Endothelial cell of umbilical vein (primary cell): ENCODE results near the gene YTHDF1. TPM values are rescaled to one million over a fixed set of nuclear protein-coding genes. Genes with fewer than 3 reads are reported as not detected.

ENCODE experiments used
- BruUV-seq: library from RNA; stranded (reverse); fragments of 400-500 nt; replicated peaks from 2 replicates; lab custom pipeline; 2021; lab: Mats Ljungman, UMichigan
- CTCF ChIA-PET: fragments of 300-600, 350-600 bp; sonication (Branson Sonifier 250); formaldehyde crosslinking; loops from one replicate; lab custom pipeline; 2021; ENCODE audit warnings: antibody characterized with exemption, inconsistent platforms; lab: Charles Lee
- POLR2A ChIA-PET: fragments of 300-600, 350-600 bp; sonication (Branson Sonifier 250); formaldehyde crosslinking; loops from one replicate; lab custom pipeline; 2021; ENCODE audit warnings: antibody characterized with exemption, inconsistent platforms; lab: Charles Lee
- DNase-seq: peaks from one replicate; pipeline ENCODE4 v3.0.0-alpha.2; 2011; ENCODE audit warnings: low read depth, low spot score
- FAIRE-seq: peaks from 2 replicates; lab custom pipeline; 2011; peaks lifted over from hg19 to GRCh38; lab: Jason Lieb, UNC
- H2AFZ ChIP-seq: 2 replicates; pipeline ENCODE4 v1.6.0; 2012; ENCODE audit warnings: low read depth, low read length, control low read depth, inconsistent platforms
- H3K27ac ChIP-seq: 2 replicates; pipeline ENCODE4 v1.5.1; 2011; ENCODE audit warnings: low read depth, mild to moderate bottlenecking, control low read depth, low read length, moderate library complexity; ENCODE audit not compliant: insufficient read depth
- H3K27me3 ChIP-seq, 2 experiments: 2 replicates each; pipeline versions ENCODE4 v1.6.0 to v1.6.1; 2011; ENCODE audit warnings: low read length in 2 of 2, mixed read lengths in 1 of 2; ENCODE audit not compliant: control insufficient read depth in 2 of 2, insufficient read depth in 2 of 2
- H3K36me3 ChIP-seq, 2 experiments: 2 replicates in 1 of 2; 3 replicates in 1 of 2; pipeline ENCODE4 v1.5.1; 2011; ENCODE audit warnings: low read length in 2 of 2, mild to moderate bottlenecking in 1 of 2, moderate library complexity in 1 of 2; ENCODE audit not compliant: control insufficient read depth in 2 of 2, insufficient read depth in 2 of 2; ENCODE audit errors: extremely low read depth in 1 of 2
- H3K4me1 ChIP-seq: 3 replicates; pipeline ENCODE4 v1.5.1; 2011; ENCODE audit warnings: mild to moderate bottlenecking, low read length; ENCODE audit not compliant: control insufficient read depth, insufficient read depth; ENCODE audit errors: extremely low read depth
- H3K4me2 ChIP-seq: 2 replicates; pipeline ENCODE4 v1.6.1; 2011; ENCODE audit warnings: low read length, control low read depth, mixed read lengths; ENCODE audit not compliant: insufficient read depth
- H3K4me3 ChIP-seq, 3 experiments: fragments of 200-600 bp in 1 of 3; sonication (generic), shearing (Covaris generic) in 1 of 3; replicated peaks in 1 of 3; 2 replicates each; pipeline ENCODE4 v1.5.1; 2011 to 2016; ENCODE audit warnings: control low read depth in 3 of 3, low read length in 3 of 3, mild to moderate bottlenecking in 2 of 3, inconsistent platforms in 1 of 3, low read depth in 1 of 3, moderate library complexity in 1 of 3; ENCODE audit not compliant: insufficient read depth in 1 of 3
- H3K79me2 ChIP-seq: 2 replicates; pipeline ENCODE4 v1.6.0; 2012; ENCODE audit warnings: low read length, inconsistent platforms; ENCODE audit not compliant: control insufficient read depth, insufficient read depth
- H3K9ac ChIP-seq: replicated peaks from 2 replicates; pipeline ENCODE3; 2011; ENCODE audit warnings: low read length, control low read depth; ENCODE audit not compliant: insufficient read depth; ENCODE audit errors: extremely low read depth
- H3K9me1 ChIP-seq: replicated peaks from 3 replicates; pipeline ENCODE4 v1.6.0; 2011; ENCODE audit warnings: mild to moderate bottlenecking, low read length; ENCODE audit not compliant: control insufficient read depth, insufficient read depth; ENCODE audit errors: extremely low read depth
- H3K9me3 ChIP-seq: replicated peaks from 2 replicates; pipeline ENCODE4 v1.5.1; 2012; ENCODE audit warnings: low read length, inconsistent platforms; ENCODE audit not compliant: control insufficient read depth, insufficient read depth
- H4K20me1 ChIP-seq: replicated peaks from 2 replicates; pipeline ENCODE3; 2011; ENCODE audit warnings: mild to moderate bottlenecking, low read length; ENCODE audit not compliant: control insufficient read depth, insufficient read depth; ENCODE audit errors: extremely low read depth
- CTCF ChIP-seq, 2 donors: IDR thresholded peaks; 1 replicate in 1 of 2; 2 replicates in 1 of 2; pipeline ENCODE4 v1.5.1; 2011; ENCODE audit warnings: low read length in 2 of 2, mild to moderate bottlenecking in 2 of 2, moderate library complexity in 2 of 2, control low read depth in 1 of 2, inconsistent platforms in 1 of 2, low read depth in 1 of 2; ENCODE audit not compliant: insufficient read depth in 1 of 2; ENCODE audit errors: extremely low read depth in 1 of 2
- EZH2 ChIP-seq: IDR thresholded peaks from 2 replicates; pipeline ENCODE4 v1.6.1; 2012; ENCODE audit warnings: borderline replicate concordance, low read depth, mild to moderate bottlenecking, moderate library complexity, low read length, inconsistent platforms; ENCODE audit not compliant: severe bottlenecking
- FOS ChIP-seq: IDR thresholded peaks from 2 replicates; pipeline ENCODE4 v1.6.1; 2011; ENCODE audit warnings: mild to moderate bottlenecking, low read length, moderate library complexity, borderline replicate concordance; ENCODE audit not compliant: insufficient read depth
- GATA2 ChIP-seq: IDR thresholded peaks from 2 replicates; pipeline ENCODE4 v1.7.0; 2011; ENCODE audit warnings: low read depth, mild to moderate bottlenecking, moderate library complexity, mixed read lengths, low read length; ENCODE audit not compliant: insufficient read length, insufficient read depth
- JUN ChIP-seq: IDR thresholded peaks from 2 replicates; pipeline ENCODE4 v1.6.1; 2011; ENCODE audit warnings: borderline replicate concordance, low read depth; ENCODE audit not compliant: insufficient read length, insufficient read depth
- MAX ChIP-seq: IDR thresholded peaks from 2 replicates; pipeline ENCODE4 v1.6.1; 2011; ENCODE audit not compliant: insufficient read depth, insufficient read length
- MYC ChIP-seq: IDR thresholded peaks from one replicate; pipeline ENCODE4 v1.6.1; 2011; ENCODE audit warnings: mild to moderate bottlenecking, low read depth, low read length
- POLR2A ChIP-seq: IDR thresholded peaks from 2 replicates; pipeline ENCODE4 v1.6.1; 2012; ENCODE audit warnings: low read depth, mild to moderate bottlenecking, control low read depth, low read length
- POLR2AphosphoS5 ChIP-seq: IDR thresholded peaks from 2 replicates; pipeline ENCODE4 v1.6.1; 2012; ENCODE audit warnings: low read depth, mild to moderate bottlenecking, control low read depth, low read length, moderate library complexity; ENCODE audit not compliant: insufficient read depth
- dilution Hi-C: fragments of 300-500 bp; cut with MboI; formaldehyde crosslinking; loops from one replicate; pipeline ENCODE4 v1.15.0; 2019; ENCODE audit warnings: low sequenced_read_pairs; ENCODE audit not compliant: extremely low pct_ligation_motif_present
- intact Hi-C: fragments of 100-400 bp; cut with micrococcal nuclease; formaldehyde crosslinking; loops from one replicate; pipeline ENCODE4 v1.10.0; 2022
- polyA plus RNA-seq, 4 experiments: library from polyadenylated mRNA; depleted of rRNA in 3 of 4; stranded (reverse) in 3 of 4; unstranded in 1 of 4; fragments of >200 nt; gene quantifications; 2 replicates each; pipeline versions ENCODE4 v1.2.1 to v1.2.3, GENCODE V29; 2011 to 2012; ENCODE audit warnings: missing spikeins in 1 of 4
- total RNA-seq: library from RNA; stranded (reverse); gene quantifications from 2 replicates; pipeline ENCODE4 v1.2.3, GENCODE V29; 2021

YTHDF1 gene
- total and polyA plus RNA-seq, 2 donors (not counting 3 experiments of a cell fraction or from before 2014, with no cell fraction given): 25.2 to 44.4 TPM

- Histone ChIP-seq H3K27ac (no peak overlapping the region), H3K9me3 (no peaks in the 10 kb centered on the region), H3K79me2 (no peaks in the 10 kb centered on the region), H3K9me1 (no peaks in the 10 kb centered on the region), H3K9ac (no peak overlapping the region), H3K27me3 (no peaks in the 10 kb centered on the region), H4K20me1 (no peaks in the 10 kb centered on the region), H3K4me1 (no peaks in the 10 kb centered on the region), H3K36me3 (peaks cover 0 to 9% of the 10 kb centered on the region in 2 experiments), H2AFZ (no peak overlapping the region), H3K4me2 (no peak overlapping the region), H3K4me3 (no peak overlapping the region)
- ChIA-PET CTCF (interaction anchor here (2.3 kb wide), 1 partner anchor 33 kb away, joined by 8 read pairs; no protein-coding TSS in a partner anchor), POLR2A (interaction anchor here (0.5 kb wide), 1 partner anchor 242 kb away, joined by 4 read pairs; no protein-coding TSS in a partner anchor)
- intact Hi-C loops: no loop called here
- BruUV-seq: no TSS peak
- FAIRE-seq (no peak), DNase-seq (no peak)
- TF ChIP-seq MAX (no peak), FOS (no peak), MYC (no peak), EZH2 (no peak), POLR2A (no peak), JUN (no peak), GATA2 (no peak), CTCF (IDR thresholded peaks at IDR 0.05; ENCODE audit: extremely low read depth in 1 of 2, insufficient read depth in 1 of 2, low read depth in 1 of 2, low read length in 2 of 2) (no peak), POLR2AphosphoS5 (no peak)
- dilution Hi-C loops: no loop called here
Observed at GRCh38 chr20:63190828-63191227, 25.1 kb downstream of the YTHDF1 start.
